Mucosa of stomach (tissue), 1 donor: ENCODE measurements around the gene GNB3.
"Not testable (repeated sequence)": the region's sequence is repeated elsewhere in the genome, so short reads cannot be mapped to it uniquely, and the experiment has no call there.

Experiments
- H3K27me3 ChIP-seq: one replicate; pipeline ENCODE4 v1.7.0; 2013; ENCODE audit warnings: mild to moderate bottlenecking, low read length; ENCODE audit not compliant: control insufficient read depth, insufficient read depth
- H3K36me3 ChIP-seq: one replicate; pipeline ENCODE4 v1.7.0; 2013; ENCODE audit warnings: low read length; ENCODE audit not compliant: control insufficient read depth, insufficient read depth
- H3K4me1 ChIP-seq: one replicate; pipeline ENCODE4 v1.7.0; 2013; ENCODE audit warnings: mild to moderate bottlenecking, low read length; ENCODE audit not compliant: control insufficient read depth, insufficient read depth
- H3K4me3 ChIP-seq: one replicate; pipeline ENCODE4 v1.7.0; 2013; ENCODE audit warnings: low read length
- H3K9ac ChIP-seq: one replicate; pipeline ENCODE4 v1.7.0; 2013; ENCODE audit warnings: mild to moderate bottlenecking, low read length, moderate library complexity
- H3K9me3 ChIP-seq: one replicate; pipeline ENCODE4 v1.7.0; 2013; ENCODE audit warnings: mild to moderate bottlenecking, low read length, moderate library complexity; ENCODE audit not compliant: control insufficient read depth
- donor health status: Pancreatic carcinoma.

The GNB3 gene

DNA sequence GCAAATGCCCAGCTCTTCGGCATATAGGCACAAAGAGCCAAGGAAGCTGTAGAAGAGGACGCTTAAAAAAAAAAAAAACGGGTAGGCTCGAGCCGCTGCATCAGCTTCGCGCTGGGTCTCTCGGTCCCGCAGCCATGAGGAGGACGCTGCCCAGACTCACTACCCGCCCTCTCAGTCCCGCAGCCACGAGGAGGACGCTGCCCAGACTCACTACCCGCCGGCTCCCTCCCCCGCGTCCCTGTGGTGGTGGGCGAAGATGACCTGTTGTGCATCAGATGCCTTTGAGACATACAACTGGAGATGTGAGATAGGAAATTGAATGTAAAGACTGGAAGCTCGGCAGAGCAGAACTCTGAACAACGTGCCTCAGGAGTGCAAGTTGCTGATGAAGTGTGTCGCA, 43.8 kb downstream of the GNB3 start:
- Histone ChIP-seq H3K27me3 (no peaks in the 10 kb centered on the region), H3K9me3 (no peaks in the 10 kb centered on the region), H3K4me1 (peaks cover 5% of the 10 kb centered on the region)

DNA sequence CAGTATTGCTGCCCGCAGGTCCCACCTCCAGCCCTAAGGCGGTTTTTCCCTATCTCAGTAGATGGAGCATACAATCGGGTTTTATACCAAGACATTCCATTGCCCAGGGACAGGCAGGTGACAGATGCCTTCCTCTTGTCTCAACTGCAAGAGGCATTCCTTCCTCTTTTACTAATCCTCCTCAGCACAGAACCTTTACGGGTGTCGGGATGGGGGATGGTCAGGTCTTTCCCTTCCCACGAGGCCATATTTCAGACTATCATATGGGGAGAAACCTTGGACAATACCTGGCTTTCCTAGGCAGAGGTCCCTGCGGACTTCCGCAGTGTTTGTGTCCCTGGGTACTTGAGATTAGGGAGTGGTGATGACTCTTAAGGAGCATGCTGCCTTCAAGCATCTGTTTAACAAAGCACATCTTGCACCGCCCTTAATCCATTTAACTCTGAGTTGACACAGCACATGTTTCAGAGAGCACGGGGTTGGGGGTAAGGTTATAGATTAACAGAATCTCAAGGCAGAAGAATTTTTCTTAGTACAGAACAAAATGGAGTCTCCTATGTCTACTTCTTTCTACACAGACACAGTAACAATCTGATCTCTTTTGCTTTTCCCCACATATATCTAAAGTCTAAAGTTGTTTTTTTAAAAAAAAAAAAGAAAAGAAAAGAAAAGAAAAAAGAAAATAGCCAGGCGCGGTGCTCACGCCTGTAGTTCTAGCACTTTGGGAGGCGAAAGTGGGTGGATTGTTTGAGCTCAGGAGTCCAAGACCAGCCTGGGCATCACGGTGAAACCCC, 45.7 kb downstream of the GNB3 start:
- not testable (repeated sequence) for H3K27me3 ChIP-seq, H3K4me3 ChIP-seq, H3K9me3 ChIP-seq, H3K36me3 ChIP-seq, H3K9ac ChIP-seq, H3K4me1 ChIP-seq

More for the DNA sequence above, 43.8 kb downstream of the GNB3 start:
- Histone ChIP-seq H3K36me3 (no peaks in the 10 kb centered on the region), H3K9ac (no peak overlapping the region), H3K4me3 (no peak overlapping the region)

DNA sequence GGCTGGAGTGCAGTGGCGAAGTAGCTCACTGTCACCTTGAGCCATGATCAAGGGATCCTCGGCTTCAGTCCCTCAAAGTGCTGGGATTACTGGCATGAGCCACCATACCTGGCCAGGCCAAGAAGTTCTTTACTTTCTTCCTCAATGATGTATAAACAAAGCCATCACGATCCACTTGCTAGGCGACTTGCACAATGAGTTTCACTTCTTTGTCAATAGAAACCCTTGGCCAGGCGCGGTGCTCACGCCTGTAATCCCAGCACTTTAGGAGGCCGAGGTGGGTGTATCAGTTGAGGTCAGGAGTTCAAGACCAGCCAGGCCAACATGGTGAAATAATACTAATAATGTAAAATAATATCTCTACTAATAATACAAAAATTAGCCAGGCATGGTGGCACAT, 46.7 kb downstream of the GNB3 start:
- H3K4me3 ChIP-seq: no peak overlapping the region
- H3K4me1 ChIP-seq: peaks cover 12% of the 10 kb centered on the region
- no peaks in the 10 kb centered on the region for H3K9me3 ChIP-seq
- no peaks in the 10 kb centered on the region for H3K36me3 ChIP-seq
- H3K27me3 ChIP-seq: no peaks in the 10 kb centered on the region
- no peak overlapping the region for H3K9ac ChIP-seq

DNA sequence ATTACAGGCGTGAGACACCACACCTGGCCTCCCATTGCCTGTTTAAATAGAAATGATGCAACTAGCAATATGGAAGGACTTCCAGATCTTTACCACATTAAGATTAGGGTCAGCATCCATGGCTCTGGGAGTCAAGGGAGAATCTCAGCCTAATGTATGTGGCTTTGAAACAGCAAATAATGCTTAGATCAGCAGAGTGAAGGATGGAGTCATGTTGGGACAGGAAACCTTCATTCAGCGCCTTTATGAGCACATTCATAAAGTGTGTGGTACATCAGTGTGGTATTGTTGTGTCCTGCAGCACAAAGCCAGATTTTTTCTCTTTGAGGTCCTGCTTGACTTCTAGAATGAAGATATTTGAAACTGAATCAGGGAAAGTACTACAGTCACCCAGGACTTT, 47.6 kb downstream of the GNB3 start:
- H3K36me3 ChIP-seq: no peaks in the 10 kb centered on the region
- H3K9ac ChIP-seq: no peak overlapping the region
- no peak overlapping the region for H3K4me3 ChIP-seq
- H3K4me1 ChIP-seq: peaks cover 12% of the 10 kb centered on the region
- no peaks in the 10 kb centered on the region for H3K27me3 ChIP-seq
- no peaks in the 10 kb centered on the region for H3K9me3 ChIP-seq

DNA sequence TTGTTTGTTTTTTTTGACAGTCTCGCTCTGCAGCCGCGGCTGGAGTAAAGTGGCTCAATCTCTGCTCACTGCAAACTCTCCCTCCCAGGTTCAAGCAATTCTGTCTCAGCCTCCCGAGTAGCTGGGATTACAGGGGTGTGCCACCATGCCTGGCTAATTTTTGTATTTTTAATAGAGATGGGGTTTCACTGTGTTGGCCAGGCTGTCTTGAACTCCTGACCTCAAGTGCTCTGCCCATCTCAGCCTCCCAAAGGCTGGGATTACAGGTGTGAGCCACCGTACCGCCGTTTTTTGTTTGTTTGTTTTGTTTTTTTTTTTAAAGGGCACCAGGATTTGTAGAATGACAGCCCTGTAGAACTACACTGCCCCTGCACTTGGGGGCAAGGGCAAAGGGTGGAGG, 48.1 kb downstream of the GNB3 start:
- H3K9me3 ChIP-seq, H3K4me3 ChIP-seq, H3K36me3 ChIP-seq, H3K9ac ChIP-seq, H3K27me3 ChIP-seq: not testable (repeated sequence)
- H3K4me1 ChIP-seq: peaks cover 12% of the 10 kb centered on the region

DNA sequence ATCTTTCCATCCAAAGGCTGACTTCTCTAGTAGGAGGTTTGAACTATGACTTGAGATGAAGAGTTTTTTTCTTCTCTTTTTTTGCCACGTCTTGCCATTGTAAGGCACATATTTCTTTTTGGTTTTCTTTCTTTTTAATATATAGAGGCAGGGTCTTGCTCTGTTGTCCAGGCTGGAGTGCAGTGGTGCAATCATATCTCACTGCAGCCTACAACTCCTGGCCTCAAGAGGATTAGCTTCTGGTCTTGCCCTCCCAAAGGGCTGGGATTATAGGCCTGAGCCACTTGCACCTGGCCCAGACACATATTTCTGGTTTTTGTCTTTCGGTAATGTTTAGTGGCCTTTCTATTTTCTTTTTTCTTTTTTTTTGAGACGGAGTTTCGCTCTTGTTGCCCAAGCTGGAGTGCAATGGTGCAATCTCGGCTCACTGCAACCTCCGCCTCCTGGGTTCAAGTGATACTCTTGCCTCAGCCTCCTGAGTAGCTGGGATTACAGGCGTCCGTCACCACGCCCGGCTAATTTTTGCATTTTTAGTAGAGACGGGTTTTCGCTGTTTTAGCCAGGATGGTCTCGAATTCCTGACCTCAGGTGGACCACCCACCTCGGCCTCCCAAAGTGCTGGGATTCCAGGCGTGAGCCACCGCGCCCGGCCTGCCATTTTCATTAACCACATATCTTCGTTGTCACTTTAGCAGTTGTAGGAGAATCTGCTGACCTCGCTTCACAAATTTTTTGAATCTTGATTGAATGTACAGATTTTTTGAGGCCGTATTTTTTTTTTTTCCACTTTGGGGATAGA, 49.2 kb downstream of the GNB3 start:
- H3K4me1 ChIP-seq: peaks cover 12% of the 10 kb centered on the region
- H3K9me3 ChIP-seq, H3K4me3 ChIP-seq, H3K27me3 ChIP-seq, H3K36me3 ChIP-seq: not testable (repeated sequence)
- peak overlapping the region; percentile 61 for H3K9ac ChIP-seq

DNA sequence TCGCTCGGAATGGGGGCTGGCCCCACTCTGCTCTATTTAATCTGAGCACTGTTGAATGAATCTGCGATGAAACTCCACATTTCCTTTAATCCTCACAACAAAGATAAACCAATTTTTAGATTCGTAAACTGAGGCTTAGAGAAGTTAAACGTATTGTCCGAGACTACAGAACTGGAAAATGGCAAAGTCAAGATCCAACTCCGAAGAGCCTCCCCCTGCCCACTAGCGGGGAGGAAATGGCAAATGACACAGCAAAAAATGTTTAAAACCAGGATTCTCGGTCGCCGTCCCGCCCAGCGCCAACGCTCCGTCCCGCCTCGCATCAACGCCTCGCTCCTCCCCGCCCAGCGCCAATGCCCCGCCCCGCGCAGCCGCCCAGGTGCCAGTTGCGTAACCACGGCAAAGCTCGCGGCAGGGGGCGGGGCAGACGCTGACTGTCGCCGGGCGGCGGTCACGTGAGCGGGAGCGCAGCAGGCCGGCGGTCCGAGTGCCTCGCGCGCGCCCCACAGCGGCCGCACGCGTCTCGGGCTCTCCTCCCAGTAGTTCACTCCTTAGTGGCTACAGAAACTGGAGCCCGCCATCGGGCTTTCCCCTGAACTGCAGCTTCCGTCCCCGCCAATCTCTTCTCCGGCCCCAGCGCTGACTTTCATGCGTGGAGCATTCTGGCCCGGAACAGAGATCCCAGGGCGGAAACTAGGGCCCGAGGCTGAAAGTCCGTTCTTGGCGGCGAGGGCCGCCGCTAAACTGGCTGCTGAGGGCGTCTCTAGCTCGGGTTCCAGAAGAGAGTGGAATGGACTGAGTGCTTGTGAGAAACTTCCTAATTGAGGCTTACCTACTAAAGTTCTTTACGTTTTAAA, 50.3 kb downstream of the GNB3 start:
- H3K4me3 ChIP-seq: peak overlapping the region; percentile 69
- H3K9me3 ChIP-seq: no peaks in the 10 kb centered on the region
- H3K9ac ChIP-seq: peak overlapping the region; percentile 86
- peaks cover 12% of the 10 kb centered on the region for H3K4me1 ChIP-seq
- no peaks in the 10 kb centered on the region for H3K36me3 ChIP-seq
- H3K27me3 ChIP-seq: no peaks in the 10 kb centered on the region

DNA sequence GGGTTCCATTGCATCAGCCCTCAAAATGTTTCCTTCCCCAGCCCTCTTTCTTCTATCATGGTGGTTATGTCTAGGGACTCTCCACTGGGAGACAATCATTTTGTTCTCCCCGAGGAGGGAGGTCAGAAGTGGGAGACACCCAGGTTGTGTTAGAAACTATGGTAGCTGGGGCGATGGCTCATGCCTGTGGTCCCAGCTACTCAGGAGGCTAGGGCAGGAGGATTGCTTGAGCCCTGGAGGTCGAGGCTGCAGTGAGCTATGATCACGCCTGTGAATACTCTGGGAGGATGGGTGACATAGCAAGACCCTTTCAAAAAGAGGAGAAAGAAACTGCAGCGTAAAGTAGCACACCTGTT, 50.9 kb downstream of the GNB3 start:
- H3K4me3 ChIP-seq: peak overlapping the region; percentile 69
- H3K36me3 ChIP-seq: no peaks in the 10 kb centered on the region
- H3K27me3 ChIP-seq: no peaks in the 10 kb centered on the region
- H3K4me1 ChIP-seq: peaks cover 12% of the 10 kb centered on the region
- peak overlapping the region; percentile 86 for H3K9ac ChIP-seq
- H3K9me3 ChIP-seq: no peaks in the 10 kb centered on the region

DNA sequence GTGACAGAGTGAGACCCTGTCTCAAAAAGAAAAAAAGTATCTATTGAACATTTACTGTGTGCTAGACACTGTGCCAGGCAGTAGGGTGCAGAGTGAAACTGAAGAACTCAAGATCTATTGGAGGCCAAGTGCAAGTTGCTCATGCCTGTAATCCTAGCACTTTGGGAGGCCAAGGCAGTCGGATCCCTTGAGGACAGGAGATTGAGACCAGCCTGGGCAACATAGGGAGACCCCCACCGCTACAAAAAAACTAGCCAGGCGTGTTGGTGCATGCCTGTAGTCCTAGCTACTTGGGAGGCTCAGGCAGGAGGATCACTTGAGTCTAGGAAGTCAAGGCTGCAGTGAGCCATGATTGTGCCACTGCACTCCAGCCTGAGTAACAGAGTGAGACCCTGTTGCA, 52.0 kb downstream of the GNB3 start:
- H3K4me3 ChIP-seq, H3K27me3 ChIP-seq, H3K9me3 ChIP-seq, H3K9ac ChIP-seq, H3K36me3 ChIP-seq: not testable (repeated sequence)
- H3K4me1 ChIP-seq: peaks cover 12% of the 10 kb centered on the region

DNA sequence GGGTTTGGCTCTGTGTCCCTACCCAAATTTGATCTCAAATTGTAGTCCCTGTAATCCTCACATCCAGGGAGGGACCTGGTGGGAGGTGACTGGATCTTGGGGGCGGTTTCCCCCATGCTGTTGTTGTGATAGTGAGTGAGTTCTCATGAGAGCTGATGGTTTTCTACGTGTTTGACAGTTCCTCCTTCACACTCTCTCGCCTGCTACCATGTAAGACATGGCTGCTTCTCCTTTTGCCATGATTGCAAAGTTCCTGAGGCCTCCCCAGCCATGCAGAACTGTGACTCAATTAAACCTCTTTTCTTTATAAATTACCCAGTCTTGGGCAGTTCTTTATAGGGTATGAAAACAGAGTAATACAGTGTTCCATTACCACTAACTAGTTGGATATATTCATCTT, 53.6 kb downstream of the GNB3 start:
- no peaks in the 10 kb centered on the region for H3K9me3 ChIP-seq
- H3K9ac ChIP-seq: no peak overlapping the region
- no peaks in the 10 kb centered on the region for H3K27me3 ChIP-seq
- peaks cover 13% of the 10 kb centered on the region for H3K4me1 ChIP-seq
- no peak overlapping the region for H3K4me3 ChIP-seq
- H3K36me3 ChIP-seq: no peaks in the 10 kb centered on the region
